Measurements from ENCODE around the gene ELAVL3. TPM values are rescaled to one million over a fixed set of nuclear protein-coding genes. Genes with fewer than 3 reads are reported as not detected.

The ELAVL3 gene
- total RNA-seq, 4 donors from 2014 or later, result not detected

DNA sequence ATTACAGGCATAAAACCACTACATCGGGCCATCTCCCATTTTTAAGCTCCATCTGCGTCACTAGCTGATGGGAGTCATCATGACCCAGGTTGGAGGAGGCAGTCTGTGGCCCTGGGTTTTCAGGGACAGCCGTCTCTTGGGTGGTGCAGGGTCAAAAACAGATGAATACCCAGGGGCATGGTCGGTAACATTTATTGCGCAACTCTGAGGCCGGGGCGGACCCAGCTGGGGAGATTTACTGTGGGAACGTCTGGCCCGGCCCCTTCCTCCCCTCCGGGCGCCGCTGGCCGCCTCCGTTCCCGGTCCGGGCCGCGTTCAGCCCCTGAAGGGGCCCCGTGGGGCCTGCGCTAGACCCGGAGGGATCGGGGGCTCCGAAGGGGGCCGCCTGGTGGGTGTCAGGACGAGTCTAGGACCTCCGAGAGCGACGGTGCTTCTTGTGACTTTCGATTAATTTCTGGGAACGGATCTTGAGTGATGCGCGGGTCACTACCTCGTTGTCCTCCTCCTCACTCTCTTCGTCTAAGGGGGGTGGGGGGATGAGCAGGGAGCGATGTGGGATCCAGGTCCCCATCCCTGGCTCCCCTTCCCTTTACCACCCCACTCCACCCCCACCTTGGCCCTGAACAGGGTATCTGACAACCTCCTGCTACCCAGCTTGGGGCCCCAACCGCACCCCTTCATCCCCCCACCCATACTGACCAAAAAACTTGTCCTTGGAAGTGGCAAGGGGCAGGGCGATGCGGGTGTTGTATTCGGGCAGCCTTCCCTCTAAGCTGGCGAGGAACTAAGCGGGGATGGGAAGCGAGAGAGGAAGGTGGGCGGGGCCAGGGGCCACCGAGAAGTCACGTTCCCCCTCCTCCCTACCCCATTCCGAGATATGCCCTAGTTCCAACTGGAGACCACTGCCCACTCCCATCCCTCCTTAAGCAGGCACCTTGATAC is 60.1 kb downstream of the ELAVL3 start:
- H3K4me1 ChIP-seq, result peaks cover 26 to 63% (median 37%) of the 10 kb centered on the region in 3 donors
- no peak for DNase-seq

DNA sequence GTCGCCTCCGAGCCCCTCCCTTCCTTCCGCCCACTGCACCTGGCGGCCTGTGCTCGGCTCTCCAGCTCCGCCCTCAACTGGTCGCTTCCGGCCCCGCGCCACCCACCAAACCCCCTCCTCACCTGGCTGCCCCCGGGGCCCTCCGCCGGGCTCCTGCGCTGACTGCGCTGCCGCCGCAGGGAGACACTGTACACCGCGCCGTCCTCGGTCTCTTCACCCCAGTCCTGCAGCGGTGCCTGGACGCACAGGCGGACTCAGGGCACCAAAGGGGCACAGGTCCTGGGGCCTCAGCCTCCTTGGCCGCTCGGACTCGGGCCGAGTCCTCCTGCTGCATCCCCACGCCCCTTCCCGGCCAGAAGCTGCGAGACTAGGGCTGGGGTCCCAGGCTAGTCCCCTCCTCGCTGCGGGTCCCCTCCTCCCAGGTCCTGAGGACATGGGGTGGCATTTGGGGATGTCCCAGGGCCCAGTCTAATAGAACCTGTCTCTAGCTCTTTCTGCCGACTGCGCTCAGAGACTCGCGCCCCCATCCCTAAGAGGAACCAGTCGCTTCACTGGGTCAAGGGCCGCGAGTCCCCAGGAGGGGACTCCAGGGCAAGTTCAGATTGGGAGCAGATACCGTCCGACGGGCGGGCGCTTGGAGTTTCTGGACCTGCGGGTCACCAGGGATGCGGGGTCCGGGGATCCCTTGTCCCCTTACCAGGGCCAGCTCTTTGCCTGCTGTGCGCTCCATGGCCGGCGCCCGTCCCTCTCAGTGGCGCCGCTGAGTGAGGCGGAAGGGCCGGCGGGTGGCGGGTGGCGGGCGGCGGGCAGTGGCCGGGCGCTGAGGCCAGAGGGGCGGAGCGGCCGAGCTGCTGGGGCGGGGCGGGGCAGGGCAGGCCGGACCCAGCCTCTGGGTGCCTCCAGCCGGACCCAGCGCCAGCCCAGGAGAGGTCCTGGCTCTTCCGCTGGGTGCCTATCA is 62.0 kb downstream of the ELAVL3 start, which contains the start of gene RGL3:
TSS of gene RGL3 (minus strand) at position 766 of the 958 bp plus-strand sequence. CDS start at position 730, 36 bp downstream.
- no peaks in the 10 kb centered on the region for H3K9me3 ChIP-seq
- intact Hi-C loops (cut with DNase I), result no loop called here
- DNase-seq, result no peak
- 0 to 4% methylated on average over 10 to 16 of the region's 72 CpGs for WGBS, 2 donors
- H3K4me1 ChIP-seq, result peaks cover 26 to 61% (median 37%) of the 10 kb centered on the region in 3 donors
- H3K4me3 ChIP-seq, result peak within 1 kb of the TSS; percentile 16 to 62 (median 38)
- H3K36me3 ChIP-seq, result no peaks in the 10 kb centered on the region
- TF ChIP-seq, protein P1, sequence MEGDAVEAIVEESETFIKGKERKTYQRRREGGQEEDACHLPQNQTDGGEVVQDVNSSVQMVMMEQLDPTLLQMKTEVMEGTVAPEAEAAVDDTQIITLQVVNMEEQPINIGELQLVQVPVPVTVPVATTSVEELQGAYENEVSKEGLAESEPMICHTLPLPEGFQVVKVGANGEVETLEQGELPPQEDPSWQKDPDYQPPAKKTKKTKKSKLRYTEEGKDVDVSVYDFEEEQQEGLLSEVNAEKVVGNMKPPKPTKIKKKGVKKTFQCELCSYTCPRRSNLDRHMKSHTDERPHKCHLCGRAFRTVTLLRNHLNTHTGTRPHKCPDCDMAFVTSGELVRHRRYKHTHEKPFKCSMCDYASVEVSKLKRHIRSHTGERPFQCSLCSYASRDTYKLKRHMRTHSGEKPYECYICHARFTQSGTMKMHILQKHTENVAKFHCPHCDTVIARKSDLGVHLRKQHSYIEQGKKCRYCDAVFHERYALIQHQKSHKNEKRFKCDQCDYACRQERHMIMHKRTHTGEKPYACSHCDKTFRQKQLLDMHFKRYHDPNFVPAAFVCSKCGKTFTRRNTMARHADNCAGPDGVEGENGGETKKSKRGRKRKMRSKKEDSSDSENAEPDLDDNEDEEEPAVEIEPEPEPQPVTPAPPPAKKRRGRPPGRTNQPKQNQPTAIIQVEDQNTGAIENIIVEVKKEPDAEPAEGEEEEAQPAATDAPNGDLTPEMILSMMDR (IDR thresholded peaks at IDR 0.05), result no peak
- no peak for TF ChIP-seq POLR2A (IDR thresholded peaks at IDR 0.05)
- peak within 1 kb of the TSS in 3 of 4 donors; percentile 30 to 42 (median 36) for H3K27ac ChIP-seq
- H3K27me3 ChIP-seq, result peaks cover 5 to 75% (median 19%) of the 10 kb centered on the region in 4 donors

More for the DNA sequence above, 60.1 kb downstream of the ELAVL3 start:
- Histone ChIP-seq H3K4me3 (peak overlapping the region; percentile 8 to 58 (median 31)), H3K27ac (peak overlapping the region; percentile 16 to 42 (median 29)), H3K36me3 (no peaks in the 10 kb centered on the region), H3K9me3 (no peaks in the 10 kb centered on the region), H3K27me3 (peaks cover 7 to 80% (median 21%) of the 10 kb centered on the region in 4 donors)
- TF ChIP-seq, protein P1 (IDR thresholded peaks at IDR 0.05), result no peak
- no peak for TF ChIP-seq POLR2A (IDR thresholded peaks at IDR 0.05)
- 14 to 30% methylated on average over 10 to 18 of the region's 46 CpGs for WGBS, 2 donors
- intact Hi-C loops (cut with DNase I), result no loop called here

DNA sequence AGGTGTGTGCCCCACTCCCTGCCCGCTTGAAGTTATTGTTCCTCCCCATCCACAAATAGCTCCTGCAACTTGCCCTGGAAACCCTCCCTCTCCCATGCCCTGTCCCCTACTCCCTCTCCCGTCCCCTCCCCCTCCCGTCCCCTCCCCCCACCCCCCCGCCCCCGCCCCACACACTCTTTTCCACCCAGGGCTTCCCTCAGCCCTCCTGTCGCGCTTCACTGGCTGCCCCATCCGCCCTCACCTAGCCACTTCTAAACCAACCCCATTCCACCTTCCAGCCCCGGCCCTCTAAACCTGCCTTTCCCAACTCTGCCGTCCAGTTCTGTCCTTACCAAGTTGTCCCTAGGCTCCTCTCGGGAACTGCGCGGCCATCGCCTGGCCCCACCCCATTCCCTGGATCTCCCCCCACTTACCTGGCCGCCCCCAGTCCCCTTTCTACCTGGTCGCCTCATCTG is 62.7 kb downstream of the ELAVL3 start:
- no peak for DNase-seq
- 4 to 12% methylated on average over 14 to 16 of the region's 16 CpGs for whole genome bisulfite sequencing, 2 donors
- no peak overlapping the region for H3K27ac ChIP-seq
- peaks cover 4 to 68% (median 15%) of the 10 kb centered on the region in 4 donors for H3K27me3 ChIP-seq
- TF ChIP-seq POLR2A (IDR thresholded peaks at IDR 0.05), result no peak
- TF ChIP-seq, protein P1 (IDR thresholded peaks at IDR 0.05), result no peak
- no peaks in the 10 kb centered on the region for H3K36me3 ChIP-seq
- intact Hi-C loops (cut with DNase I), result no loop called here
- H3K9me3 ChIP-seq, result no peaks in the 10 kb centered on the region
- H3K4me1 ChIP-seq, result peaks cover 22 to 54% (median 36%) of the 10 kb centered on the region in 3 donors
- peak overlapping the region; percentile 16 to 62 (median 38) for H3K4me3 ChIP-seq

DNA sequence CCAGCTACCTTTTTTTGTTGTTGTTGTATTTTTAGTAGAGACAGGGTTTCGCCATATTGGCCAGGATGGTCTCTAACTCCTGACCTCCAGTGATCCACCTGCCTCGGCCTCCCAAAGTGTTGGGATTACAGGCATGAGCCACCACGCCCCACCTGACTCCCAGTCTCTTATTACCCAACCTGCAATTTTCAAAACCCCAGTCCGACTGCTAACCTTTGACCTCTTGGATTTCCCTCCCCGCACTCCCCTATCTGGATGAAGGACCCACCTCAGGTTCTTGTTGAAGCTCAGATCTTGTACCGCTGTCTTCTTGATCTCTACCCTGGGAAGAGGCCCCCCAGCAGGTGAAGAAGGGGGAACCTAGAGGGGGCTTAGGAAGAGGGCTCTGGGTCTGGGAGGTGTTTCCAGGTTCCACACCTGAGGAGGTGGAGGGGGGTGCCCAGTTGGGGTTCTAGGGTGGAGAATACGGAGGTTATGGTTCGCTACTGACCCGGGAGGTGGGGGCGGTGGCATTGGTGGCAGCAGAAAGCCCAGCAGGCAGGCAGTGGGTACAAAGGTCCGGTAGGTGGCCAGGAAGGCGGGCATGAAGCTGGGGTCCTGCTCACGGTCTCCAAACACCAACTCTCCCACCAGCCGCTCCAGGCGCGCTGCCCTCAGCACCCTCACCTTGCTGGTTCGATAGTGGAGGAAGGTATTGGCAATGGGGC is 64.3 kb downstream of the ELAVL3 start:
- Histone ChIP-seq H3K27ac (no peak overlapping the region), H3K4me3 (no peak overlapping the region), H3K4me1 (peaks cover 6 to 38% (median 20%) of the 10 kb centered on the region in 3 donors), H3K9me3 (no peaks in the 10 kb centered on the region), H3K36me3 (no peaks in the 10 kb centered on the region), H3K27me3 (peaks cover 4 to 54% (median 15%) of the 10 kb centered on the region in 4 donors)
- 87 to 91% methylated on average over 10 to 17 of the region's 17 CpGs for WGBS, 2 donors
- intact Hi-C loops (cut with DNase I), result no loop called here
- no peak for DNase-seq
- TF ChIP-seq, protein P1 (IDR thresholded peaks at IDR 0.05), result no peak
- no peak for TF ChIP-seq POLR2A (IDR thresholded peaks at IDR 0.05)
